CD4-positive, alpha-beta T cell treated with Interleukin-15 for 4 hours (primary cell): ENCODE data around the gene PLEKHA4.
A peak's percentile ranks its signal among the peaks of the same experiment; 100 is the strongest.
"Not testable (repeated sequence)": the region's sequence is repeated elsewhere in the genome, so short reads cannot be mapped to it uniquely, and the experiment has no call there.

ENCODE experiments used
- DNase-seq: peaks from one replicate; pipeline ENCODE4 v3.0.0-alpha.2; 2020; ENCODE audit warnings: low spot score

PLEKHA4 gene

DNA sequence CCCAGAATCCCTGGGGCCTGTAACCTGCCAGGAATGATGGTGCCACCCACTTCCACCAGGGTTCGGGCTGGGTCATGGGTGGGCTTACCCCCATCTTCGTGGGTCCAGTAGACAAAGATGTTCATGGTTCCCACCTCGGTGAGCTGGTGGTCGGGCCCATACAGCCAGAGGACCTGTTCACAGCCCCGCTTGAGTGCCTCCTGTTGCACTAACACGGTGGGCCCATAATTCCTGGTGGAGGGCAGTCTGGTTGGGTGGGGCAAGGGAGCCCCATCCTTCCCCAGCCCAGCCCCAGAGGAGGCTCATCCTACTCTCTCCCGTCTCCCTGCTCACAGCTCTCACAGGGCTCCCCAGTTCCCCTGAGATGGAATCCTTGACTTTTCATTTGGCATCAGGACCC, 71.3 kb downstream of the PLEKHA4 start:
- DNase-seq: no peak

DNA sequence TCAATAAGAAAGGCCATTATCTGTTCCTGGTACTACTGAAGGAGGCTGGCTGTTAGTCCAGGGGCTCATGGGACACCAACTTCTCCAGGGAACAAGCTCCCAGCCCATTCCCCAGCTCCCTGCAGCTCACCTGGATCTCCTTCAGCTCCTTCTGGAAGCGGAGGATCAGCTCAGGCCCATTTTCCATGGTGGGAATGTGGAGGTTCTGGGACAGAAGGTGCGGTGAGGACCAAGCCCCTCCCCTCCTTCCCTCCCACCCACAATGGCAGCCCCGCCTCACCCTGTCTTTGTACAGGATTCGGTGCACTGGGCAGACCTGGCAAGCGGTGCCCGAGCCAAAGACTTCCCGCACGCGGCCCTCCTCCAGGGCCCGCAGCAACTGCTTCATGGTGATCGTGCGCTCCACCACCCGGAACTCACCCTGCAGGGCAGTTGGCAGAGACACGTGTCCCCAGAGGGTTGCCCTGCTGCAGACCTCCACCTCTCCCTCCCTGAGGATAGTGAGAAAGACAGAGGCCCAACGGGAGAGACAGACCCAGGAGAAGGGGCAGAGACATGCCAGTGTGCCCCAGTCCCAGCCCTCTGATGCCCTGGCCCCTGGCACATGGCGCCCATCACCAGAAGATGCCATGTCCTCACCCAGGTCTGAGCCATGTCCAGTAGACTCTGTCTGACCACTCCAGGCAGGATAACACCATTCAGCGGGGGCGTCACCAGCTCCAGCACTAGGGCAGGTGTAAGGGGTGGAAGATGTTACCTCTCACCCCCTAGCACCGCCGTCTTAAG, 71.9 kb downstream of the PLEKHA4 start:
- DNase-seq: no peak

DNA sequence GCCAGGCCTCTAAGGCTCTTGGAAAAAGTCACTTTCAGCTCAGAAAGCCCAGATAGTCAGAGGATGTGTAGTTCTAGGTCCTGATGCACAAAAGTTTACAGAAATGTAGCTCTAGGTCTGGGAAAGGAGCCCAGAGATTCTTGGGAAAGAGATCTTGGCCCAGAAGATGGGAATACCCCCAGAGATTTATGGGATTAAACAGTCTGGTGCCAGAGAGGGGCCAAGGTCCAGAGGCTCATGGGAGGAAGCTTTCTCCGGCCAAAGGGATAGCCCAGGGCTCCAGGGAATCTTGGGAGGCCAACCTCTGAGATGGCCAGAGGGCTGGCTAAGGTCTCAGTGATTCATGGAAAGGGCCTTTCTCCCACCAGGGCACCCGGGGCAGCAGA, 72.7 kb downstream of the PLEKHA4 start:
- no peak for DNase-seq

DNA sequence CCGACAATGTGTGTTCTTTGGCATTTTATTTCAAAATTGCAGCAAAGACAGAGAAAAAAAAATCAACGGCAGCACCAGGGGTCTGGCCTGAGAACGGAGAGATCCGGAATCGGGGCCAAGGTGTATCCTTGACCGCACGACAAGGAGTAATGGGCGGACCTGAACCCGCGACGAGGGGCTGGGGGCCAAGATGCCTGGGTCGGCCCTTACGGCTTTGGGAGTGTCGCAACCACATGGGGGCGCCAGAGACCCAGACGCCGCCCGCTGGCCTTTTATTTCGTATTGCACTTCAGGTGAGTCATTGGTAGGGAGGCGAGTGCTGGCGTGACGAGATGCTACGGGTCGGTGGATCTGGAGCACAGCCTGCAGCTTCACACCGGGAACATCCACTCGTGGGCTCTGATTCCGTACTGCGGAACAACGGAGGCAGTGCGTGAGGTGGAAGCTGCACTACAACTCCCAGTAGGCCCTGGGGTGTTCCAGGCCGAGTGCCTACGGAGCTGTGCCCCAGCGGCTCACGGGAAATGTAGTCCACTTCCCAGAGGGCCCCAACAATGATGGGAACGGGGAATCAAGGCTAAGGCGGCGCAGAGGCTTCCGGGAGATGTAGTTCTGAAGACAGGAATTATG, 73.2 kb downstream of the PLEKHA4 start:
- DNase-seq: peak; percentile 87

DNA sequence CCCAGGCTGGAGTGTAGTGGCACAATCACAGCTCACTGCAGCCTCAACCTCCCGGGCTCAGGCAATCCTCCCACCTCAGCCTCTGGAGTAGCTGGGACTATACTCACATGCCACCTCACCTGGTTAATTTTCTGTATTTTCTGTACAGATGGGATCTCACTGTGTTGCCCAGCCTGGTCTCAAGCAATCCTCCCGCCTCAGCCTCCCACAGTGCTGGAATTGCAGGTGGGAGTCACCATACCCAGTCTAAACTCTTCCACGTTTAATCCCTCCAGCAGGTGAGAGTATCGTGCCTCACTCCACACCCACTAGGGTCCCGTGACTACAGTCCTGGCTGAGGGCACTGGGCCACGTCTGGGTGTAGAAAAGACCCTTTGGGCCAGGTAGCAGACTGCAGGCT, 74.1 kb downstream of the PLEKHA4 start:
- DNase-seq: no peak

DNA sequence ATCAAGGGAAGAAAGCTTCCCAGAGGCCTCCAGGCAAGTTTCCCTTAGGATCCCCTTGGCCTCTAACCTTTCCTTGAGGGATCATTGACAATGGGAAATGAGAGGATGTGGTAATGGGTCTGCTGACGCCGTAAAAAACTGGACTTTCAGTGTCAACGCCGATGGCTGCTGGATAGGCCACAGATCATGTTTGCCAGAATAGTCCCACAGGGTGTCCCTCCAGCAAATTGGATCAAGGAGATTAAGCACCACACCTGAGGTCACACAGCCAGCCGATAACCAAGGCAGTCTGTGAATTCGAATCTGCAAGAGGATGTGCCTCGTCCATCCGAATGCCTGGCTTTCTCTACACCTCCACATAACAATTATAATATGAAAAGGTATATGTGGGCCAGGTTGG, 75.1 kb downstream of the PLEKHA4 start:
- no peak for DNase-seq

DNA sequence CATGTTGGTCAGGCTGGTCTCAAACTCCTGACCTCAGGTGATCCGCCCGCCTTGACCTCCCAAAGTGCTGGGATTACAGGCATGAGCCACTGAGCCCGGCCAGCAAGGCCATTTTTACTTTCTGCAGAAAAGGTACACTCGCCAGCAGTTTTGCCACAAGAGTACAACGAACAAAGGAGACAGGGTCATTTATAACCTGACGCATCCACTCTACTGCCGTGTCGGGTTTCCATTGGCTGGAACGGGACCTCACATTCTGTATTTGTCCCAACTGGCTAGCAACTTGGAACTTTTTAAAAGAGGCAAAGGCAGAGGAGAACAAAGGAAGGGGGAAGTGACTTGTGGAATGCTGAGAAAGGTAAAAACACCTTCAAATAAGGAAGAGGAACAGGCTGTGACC, 81.1 kb downstream of the PLEKHA4 start:
- DNase-seq: not testable (repeated sequence)
